HepG2 (cell line): ENCODE data around the gene KHK. TPM values are rescaled to one million over a fixed set of nuclear protein-coding genes. Genes with fewer than 3 reads are reported as not detected.
A peak's percentile ranks its signal among the peaks of the same experiment; 100 is the strongest.

Source experiments
- AGO1 ChIP-seq: fragments of 200-400 bp; formaldehyde crosslinking; IDR thresholded peaks from 2 replicates; pipeline ENCODE4 v1.6.1; 2017; ENCODE audit warnings: mild to moderate bottlenecking, low read depth, low read length, moderate library complexity; ENCODE audit not compliant: poor library complexity, severe bottlenecking
- AKNA ChIP-seq: sonication (generic); formaldehyde crosslinking; IDR thresholded peaks from 2 replicates; pipeline ENCODE4 v1.4.0; 2020; ENCODE audit warnings: missing genetic modification reagents, borderline replicate concordance
- ATAD3A ChIP-seq: sonication (generic); formaldehyde crosslinking; IDR thresholded peaks from 2 replicates; pipeline ENCODE4 v1.4.0; 2020; ENCODE audit warnings: missing genetic modification reagents
- ATF7-NPFF ChIP-seq: sonication (generic); formaldehyde crosslinking; IDR thresholded peaks from 2 replicates; pipeline ENCODE4 v1.8.1; 2023; ENCODE audit warnings: mild to moderate bottlenecking, low read depth, missing genetic modification reagents, moderate library complexity
- BRCA1 ChIP-seq: sonication (generic); formaldehyde crosslinking; IDR thresholded peaks from 2 replicates; pipeline ENCODE4 v1.4.0; 2020; ENCODE audit warnings: missing genetic modification reagents
- DMAP1 ChIP-seq: IDR thresholded peaks from 2 replicates; pipeline ENCODE4 v1.6.1; 2016
- EED ChIP-seq: sonication (generic); formaldehyde crosslinking; IDR thresholded peaks from 2 replicates; pipeline ENCODE4 v1.5.0; 2020; ENCODE audit warnings: mild to moderate bottlenecking, missing genetic modification reagents
- HOXA7 ChIP-seq: sonication (generic); formaldehyde crosslinking; IDR thresholded peaks from 2 replicates; pipeline ENCODE4 v1.8.1; 2022; ENCODE audit warnings: mild to moderate bottlenecking, missing genetic modification reagents, moderate library complexity
- JARID2 ChIP-seq: sonication (generic); formaldehyde crosslinking; IDR thresholded peaks from 2 replicates; pipeline ENCODE4 v1.8.1; 2023; ENCODE audit warnings: missing genetic modification reagents, inconsistent platforms; ENCODE audit not compliant: insufficient replicate concordance
- KMT2A ChIP-seq: sonication (generic); formaldehyde crosslinking; IDR thresholded peaks from 2 replicates; pipeline ENCODE4 v1.4.0; 2020; ENCODE audit warnings: missing genetic modification reagents
- MEIS2 ChIP-seq: sonication (generic); formaldehyde crosslinking; IDR thresholded peaks from 2 replicates; pipeline ENCODE4 v1.9.0; 2021; ENCODE audit warnings: mild to moderate bottlenecking, missing genetic modification reagents
- MIER3 ChIP-seq: IDR thresholded peaks from 2 replicates; pipeline ENCODE4 v1.6.1; 2016; ENCODE audit warnings: missing compliant biosample characterization, borderline replicate concordance
- MYC ChIP-seq: sonication (generic); formaldehyde crosslinking; IDR thresholded peaks from 2 replicates; pipeline ENCODE4 v1.9.0; 2021; ENCODE audit warnings: missing genetic modification reagents, borderline replicate concordance
- NONO ChIP-seq, 2 experiments: fragments of 450-650 bp in 1 of 2; sonication (generic) in 1 of 2; formaldehyde crosslinking in 1 of 2; IDR thresholded peaks in 1 of 2; conservative IDR thresholded peaks in 1 of 2; 2 replicates each; pipeline versions ENCODE4 v1.6.1 to v1.8.0; 2017 to 2022; ENCODE audit warnings: mild to moderate bottlenecking in 1 of 2, missing genetic modification reagents in 1 of 2, moderate library complexity in 1 of 2
- PPARG ChIP-seq: conservative IDR thresholded peaks from 2 replicates; pipeline ENCODE4 v1.6.1; 2016; ENCODE audit warnings: missing biosample characterization, missing genetic modification reagents
- WIZ ChIP-seq: sonication (generic); formaldehyde crosslinking; IDR thresholded peaks from 2 replicates; pipeline ENCODE4 v1.5.1; 2020; ENCODE audit warnings: mild to moderate bottlenecking, missing genetic modification reagents
- ZBTB25 ChIP-seq: IDR thresholded peaks from 2 replicates; pipeline ENCODE4 v1.6.1; 2018; ENCODE audit warnings: missing genetic modification reagents
- ZBTB7B ChIP-seq: sonication (generic); formaldehyde crosslinking; IDR thresholded peaks from 2 replicates; pipeline ENCODE4 v1.4.0; 2020; ENCODE audit warnings: missing genetic modification reagents
- ZNF33B ChIP-seq: sonication (generic); formaldehyde crosslinking; IDR thresholded peaks from 2 replicates; pipeline ENCODE4 v1.5.1; 2020; ENCODE audit warnings: mild to moderate bottlenecking, missing genetic modification reagents
- ZNF550 ChIP-seq: sonication (generic); formaldehyde crosslinking; IDR thresholded peaks from 2 replicates; pipeline ENCODE4 v1.4.0; 2020; ENCODE audit warnings: mild to moderate bottlenecking, missing genetic modification reagents, borderline replicate concordance
- ZNF678 ChIP-seq: sonication (generic); formaldehyde crosslinking; IDR thresholded peaks from 2 replicates; pipeline ENCODE4 v1.4.0; 2020; ENCODE audit warnings: mild to moderate bottlenecking, missing genetic modification reagents
- ZNF770 ChIP-seq: sonication (generic); formaldehyde crosslinking; IDR thresholded peaks from 2 replicates; pipeline ENCODE4 v1.5.0; 2020; ENCODE audit warnings: mild to moderate bottlenecking, missing genetic modification reagents
- polyA plus RNA-seq, 8 experiments: library from polyadenylated mRNA; depleted of rRNA in 3 of 8; stranded (reverse) in 7 of 8; unstranded in 1 of 8; fragments of >200 nt; fragmentation: Illumina TruSeq in 4 of 8; extraction: Trizol in 4 of 8; gene quantifications; 2 replicates each; pipeline versions ENCODE4 v1.2.1 to v1.2.3, GENCODE V29; 2011 to 2016; ENCODE audit warnings: low read depth in 4 of 8, missing spikeins in 1 of 8, mixed read lengths in 1 of 8; ENCODE audit not compliant: insufficient read depth in 1 of 8
- total RNA-seq, 5 experiments: library from RNA; depleted of rRNA; stranded (reverse); fragments of >200 nt; fragmentation: Illumina TruSeq; extraction: Trizol; gene quantifications; 2 replicates each; pipeline ENCODE4 v1.2.3, GENCODE V29; 2016; ENCODE audit warnings: low read depth in 1 of 5

KHK gene
- total and polyA plus RNA-seq, 2 of the 13 experiments (the other 11 are each of a cell fraction or from before 2014, with no cell fraction given), result 40.9 to 99.2 TPM

GRCh38 chr2:27050281-27050995 lies 36.1 kb upstream of the KHK start (continued):
- peak; percentile 94 for TF ChIP-seq WIZ (CRISPR knock-in tag)
- peak; percentile 75 for TF ChIP-seq MIER3 (CRISPR knock-in tag)
- peak; percentile 79; the same call in 1 of the 2 replicates for TF ChIP-seq KMT2A (CRISPR knock-in tag)
- TF ChIP-seq ATF7-NPFF (CRISPR knock-in tag), result peak; percentile 51; the same call in 1 of the 2 replicates
- TF ChIP-seq PPARG, result no peak
- peak; percentile 8; the same call in 1 of the 2 replicates for TF ChIP-seq ZNF770 (CRISPR knock-in tag)
- TF ChIP-seq JARID2, result peak; percentile 67
- peak; percentile 54; the same call in 1 of the 2 replicates for TF ChIP-seq ZBTB25 (CRISPR knock-in tag)
- TF ChIP-seq ATAD3A (CRISPR knock-in tag), result no peak
- TF ChIP-seq ZNF550 (CRISPR knock-in tag), result no peak
- TF ChIP-seq AGO1, result peak; percentile 97
- TF ChIP-seq AKNA (CRISPR knock-in tag), result no peak; the same call in 1 of the 2 replicates
- no peak for TF ChIP-seq ZNF678 (CRISPR knock-in tag)
- TF ChIP-seq BRCA1 (CRISPR knock-in tag), result peak; percentile 32; the same call in 1 of the 2 replicates
- TF ChIP-seq EED (CRISPR knock-in tag), result no peak; the same call in 1 of the 2 replicates
- peak; percentile 50; the same call in 1 of the 2 replicates for TF ChIP-seq ZNF33B (CRISPR knock-in tag)
- TF ChIP-seq NONO (IDR thresholded peaks at IDR 0.05), result no peak
- peak; percentile 60; the same call in 1 of the 2 replicates for TF ChIP-seq NONO (CRISPR knock-in tag; conservative IDR thresholded peaks at IDR 0.05)
- TF ChIP-seq MEIS2 (CRISPR knock-in tag), result peak; percentile 57; the same call in 1 of the 2 replicates
- TF ChIP-seq ZBTB7B, result peak; percentile 55
- TF ChIP-seq HOXA7 (CRISPR knock-in tag), result 0 out of 2 replicates have a peak, but pooled peaks have one; percentile 33
- TF ChIP-seq MYC, result peak; percentile 38
- TF ChIP-seq DMAP1 (CRISPR knock-in tag), result peak; percentile 75
